ENCODE results near the gene HEXB. TPM values are rescaled to one million over a fixed set of nuclear protein-coding genes. Genes with fewer than 3 reads are reported as not detected.

The HEXB gene
- total and polyA plus RNA-seq, 9 of the 15 experiments (the other 6 are each of a cell fraction or from before 2014, with no cell fraction given) = 22.9 to 158 (median 108) TPM

- in situ Hi-C loops (cut with MboI) (no loop called here), intact Hi-C loops (cut with micrococcal nuclease) (loop anchor here (10.0 kb wide), 1 partner anchor 549 kb away; the partner anchor contains the start of gene ANKRD31)
- ChIA-PET POLR2A (interaction anchor here (0.6 to 1.2 kb wide), 3 partner anchors 10 to 39 kb away, joined by 3 to 4 read pairs (median 4); no protein-coding TSS in a partner anchor), CTCF (ENCODE audit: low intra/inter-chr PET ratio) (no interaction called here)
- peak; percentile 72 for ATAC-seq
- Histone ChIP-seq H4K20me1 (replicated peaks; ENCODE audit: control insufficient read depth, insufficient read depth, low read length) (peaks cover 7% of the 10 kb centered on the region; the same call in 1 of the 2 replicates), H3K9me1 (ENCODE audit: control insufficient read depth, insufficient read depth, low read length) (no peaks in the 10 kb centered on the region), H3K27me3 (ENCODE audit: control insufficient read depth in 2 of 2, insufficient read depth in 2 of 2, low read length in 2 of 2) (no peaks in the 10 kb centered on the region), H3K4me1 (replicated peaks in 1 of 2; ENCODE audit: control insufficient read depth in 2 of 2, insufficient read depth in 2 of 2, low read length in 2 of 2) (peaks cover 19 to 23% of the 10 kb centered on the region in 2 experiments), H2AFZ (ENCODE audit: low read depth, low read length) (peak overlapping the region; percentile 95), H3K9me3 (replicated peaks; ENCODE audit: control insufficient read depth, insufficient read depth, low read depth, low read length) (no peaks in the 10 kb centered on the region), H3K9ac (ENCODE audit: insufficient read depth in 1 of 2, low read depth in 2 of 2, low read length in 2 of 2) (peak overlapping the region; percentile 88 to 99), H3K79me2 (ENCODE audit: control insufficient read depth, insufficient read depth, low read length) (peaks cover 28% of the 10 kb centered on the region), H3K4me3 (peak overlapping the region; percentile 95), H3K36me3 (ENCODE audit: control insufficient read depth, insufficient read depth, low read length) (peaks cover 40% of the 10 kb centered on the region), H3K27ac (ENCODE audit: extremely low read depth, low read depth, low read length) (peak overlapping the region; percentile 90), H3K4me2 (ENCODE audit: insufficient read depth, low read length) (peak overlapping the region; percentile 97)
- TSS peak; percentile 41 for BruUV-seq (replicated peaks)
- peak; percentile 27 to 64 (median 46) for DNase-seq (ENCODE audit: extremely low read depth in 1 of 4, low spot score in 3 of 4)
- FAIRE-seq = peak; percentile 80
- WGBS (ENCODE audit: insufficient coverage, low coverage, missing lambda C conversion rate) = 14% methylated on average over 10 of the region's 10 CpGs
- TF ChIP-seq HMBOX1 (IDR thresholded peaks at IDR 0.05) (peak; percentile 61; the same call in 1 of the 2 replicates), TAF1 (IDR thresholded peaks at IDR 0.05; ENCODE audit: control insufficient read depth, extremely low read depth, insufficient read depth, low read length, severe bottlenecking) (peak; percentile 24), CTBP1 (IDR thresholded peaks at IDR 0.05; ENCODE audit: borderline replicate concordance) (0 out of 2 replicates have a peak, but pooled peaks have one; percentile 17), KDM2B (CRISPR knock-in tag; IDR thresholded peaks at IDR 0.05) (no peak), ADNP (tag; IDR thresholded peaks at IDR 0.05) (no peak), SRSF7 (optimal IDR thresholded peaks at IDR 0.05; ENCODE audit: low read depth, low read length) (no peak), CEBPB (tag; IDR thresholded peaks at IDR 0.05) (peak; percentile 74), SMARCA4 (IDR thresholded peaks at IDR 0.05) (0 out of 2 replicates have a peak, but pooled peaks have one; percentile 31), L3MBTL2 (IDR thresholded peaks at IDR 0.05) (peak; percentile 15; the same call in 1 of the 2 replicates), RCOR1 (IDR thresholded peaks at IDR 0.05; ENCODE audit: borderline replicate concordance in 1 of 2, low read depth in 2 of 2, low read length in 2 of 2) (peak in 1 of 2 experiments; percentile 55; a peak in 2 of 4 replicates), SPI1 (IDR thresholded peaks at IDR 0.05; ENCODE audit: borderline replicate concordance, low read depth, low read length) (peak; percentile 92), KAT8 (IDR thresholded peaks at IDR 0.05; ENCODE audit: low read depth) (no peak), NR2C2 (CRISPR knock-in tag; IDR thresholded peaks at IDR 0.05) (0 out of 2 replicates have a peak, but pooled peaks have one; percentile 31), NR2C2 (tag; IDR thresholded peaks at IDR 0.05) (no peak)
- TF ChIP-seq, protein P1, sequence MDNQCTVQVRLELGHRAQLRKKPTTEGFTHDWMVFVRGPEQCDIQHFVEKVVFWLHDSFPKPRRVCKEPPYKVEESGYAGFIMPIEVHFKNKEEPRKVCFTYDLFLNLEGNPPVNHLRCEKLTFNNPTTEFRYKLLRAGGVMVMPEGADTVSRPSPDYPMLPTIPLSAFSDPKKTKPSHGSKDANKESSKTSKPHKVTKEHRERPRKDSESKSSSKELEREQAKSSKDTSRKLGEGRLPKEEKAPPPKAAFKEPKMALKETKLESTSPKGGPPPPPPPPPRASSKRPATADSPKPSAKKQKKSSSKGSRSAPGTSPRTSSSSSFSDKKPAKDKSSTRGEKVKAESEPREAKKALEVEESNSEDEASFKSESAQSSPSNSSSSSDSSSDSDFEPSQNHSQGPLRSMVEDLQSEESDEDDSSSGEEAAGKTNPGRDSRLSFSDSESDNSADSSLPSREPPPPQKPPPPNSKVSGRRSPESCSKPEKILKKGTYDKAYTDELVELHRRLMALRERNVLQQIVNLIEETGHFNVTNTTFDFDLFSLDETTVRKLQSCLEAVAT (IDR thresholded peaks at IDR 0.05) = peak in 1 of 2 experiments; percentile 73; a peak in 1 of 4 replicates
- TF ChIP-seq, protein P2, sequence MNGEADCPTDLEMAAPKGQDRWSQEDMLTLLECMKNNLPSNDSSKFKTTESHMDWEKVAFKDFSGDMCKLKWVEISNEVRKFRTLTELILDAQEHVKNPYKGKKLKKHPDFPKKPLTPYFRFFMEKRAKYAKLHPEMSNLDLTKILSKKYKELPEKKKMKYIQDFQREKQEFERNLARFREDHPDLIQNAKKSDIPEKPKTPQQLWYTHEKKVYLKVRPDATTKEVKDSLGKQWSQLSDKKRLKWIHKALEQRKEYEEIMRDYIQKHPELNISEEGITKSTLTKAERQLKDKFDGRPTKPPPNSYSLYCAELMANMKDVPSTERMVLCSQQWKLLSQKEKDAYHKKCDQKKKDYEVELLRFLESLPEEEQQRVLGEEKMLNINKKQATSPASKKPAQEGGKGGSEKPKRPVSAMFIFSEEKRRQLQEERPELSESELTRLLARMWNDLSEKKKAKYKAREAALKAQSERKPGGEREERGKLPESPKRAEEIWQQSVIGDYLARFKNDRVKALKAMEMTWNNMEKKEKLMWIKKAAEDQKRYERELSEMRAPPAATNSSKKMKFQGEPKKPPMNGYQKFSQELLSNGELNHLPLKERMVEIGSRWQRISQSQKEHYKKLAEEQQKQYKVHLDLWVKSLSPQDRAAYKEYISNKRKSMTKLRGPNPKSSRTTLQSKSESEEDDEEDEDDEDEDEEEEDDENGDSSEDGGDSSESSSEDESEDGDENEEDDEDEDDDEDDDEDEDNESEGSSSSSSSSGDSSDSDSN (IDR thresholded peaks at IDR 0.05; ENCODE audit: borderline replicate concordance in 1 of 2, low read depth in 2 of 2, low read length in 2 of 2) = 0 out of 4 replicates have a peak, but pooled peaks of 1 of the 2 experiments have one; percentile 35
Observed at GRCh38 chr5:74685979-74686631, 1.1 kb downstream of the HEXB start.
